HepG2 (cell line): Measurements from ENCODE around the gene ZNF770. TPM values are rescaled to one million over a fixed set of nuclear protein-coding genes. Genes with fewer than 3 reads are reported as not detected.

Experiments
- ATAC-seq: fragments of 200-7000 bp; cut with Tn5 transposase; 3 replicates; pipeline ENCODE4 v1.9.1; 2020; ENCODE audit warnings: mild to moderate bottlenecking, moderate library complexity
- BruUV-seq: library from RNA; stranded (reverse); fragments of 400-500 nt; replicated peaks from 2 replicates; lab custom pipeline; 2021; lab: Mats Ljungman, UMichigan
- CTCF ChIA-PET: fragments of 300-600 bp; formaldehyde crosslinking; extraction: SDS; loops from one replicate; lab custom pipeline; 2021; ENCODE audit warnings: low total read pairs, inconsistent platforms, low intra/inter-chr PET ratio; lab: Yijun Ruan, JAX
- POLR2A ChIA-PET: fragments of 350-600 bp; sonication (Branson Sonifier 250); formaldehyde crosslinking; loops from one replicate; lab custom pipeline; 2020; ENCODE audit warnings: antibody characterized with exemption, inconsistent platforms; lab: Yijun Ruan, JAX
- DNase-seq: peaks from one replicate; pipeline ENCODE4 v3.0.0-alpha.2; 2015; ENCODE audit warnings: low spot score
- FAIRE-seq: peaks from 3 replicates; lab custom pipeline; 2011; peaks lifted over from hg19 to GRCh38; lab: Jason Lieb, UNC
- H2AFZ ChIP-seq: one replicate; pipeline ENCODE4 v1.6.1; 2011; ENCODE audit warnings: low read length, inconsistent platforms
- H3K27ac ChIP-seq: fragments of 300-600 bp; 3 replicates; pipeline ENCODE4 v1.8.0; 2011; ENCODE audit warnings: mixed run types, mild to moderate bottlenecking, mixed read lengths, low read length, inconsistent platforms; ENCODE audit not compliant: insufficient read depth; ENCODE audit errors: extremely low read length
- H3K27me3 ChIP-seq, 2 experiments: fragments of 200-600 bp in 1 of 2; 2 replicates in 1 of 2; 3 replicates in 1 of 2; pipeline versions ENCODE4 v1.6.0 to v1.8.0; 2011; ENCODE audit warnings: low read length in 2 of 2, mild to moderate bottlenecking in 2 of 2, moderate library complexity in 2 of 2, inconsistent platforms in 1 of 2; ENCODE audit not compliant: insufficient read depth in 2 of 2, control insufficient read depth in 1 of 2
- H3K36me3 ChIP-seq, 2 experiments: fragments of 200-600 bp in 1 of 2; replicated peaks in 1 of 2; 2 replicates in 1 of 2; 3 replicates in 1 of 2; pipeline versions ENCODE4 v1.5.1 to v1.8.0; 2011; ENCODE audit warnings: low read length in 2 of 2, inconsistent platforms in 1 of 2; ENCODE audit not compliant: insufficient read depth in 2 of 2, control insufficient read depth in 1 of 2
- H3K4me1 ChIP-seq: 2 replicates; pipeline ENCODE4 v1.5.1; 2012; ENCODE audit warnings: low read length, inconsistent platforms; ENCODE audit not compliant: insufficient read depth
- H3K4me2 ChIP-seq: 2 replicates; pipeline ENCODE4 v1.6.0; 2011; ENCODE audit warnings: low read depth, low read length, inconsistent platforms
- H3K4me3 ChIP-seq, 3 experiments: fragments of 200-600 bp in 1 of 3; sonication (generic), shearing (Covaris generic) in 1 of 3; replicated peaks in 1 of 3; 2 replicates each; pipeline ENCODE4 v1.5.1; 2011 to 2016; ENCODE audit warnings: low read length in 3 of 3, inconsistent platforms in 2 of 3, low read depth in 2 of 3, mild to moderate bottlenecking in 2 of 3, control low read depth in 1 of 3, mixed read lengths in 1 of 3; ENCODE audit not compliant: insufficient read depth in 1 of 3
- H3K79me2 ChIP-seq: one replicate; pipeline ENCODE4 v1.6.1; 2011; ENCODE audit warnings: low read length, inconsistent platforms; ENCODE audit not compliant: insufficient read depth
- H3K9ac ChIP-seq: 2 replicates; pipeline ENCODE4 v1.6.0; 2011; ENCODE audit warnings: mild to moderate bottlenecking, low read depth, low read length, inconsistent platforms; ENCODE audit not compliant: insufficient read depth
- H3K9me3 ChIP-seq: 2 replicates; pipeline ENCODE4 v1.5.1; 2012; ENCODE audit warnings: mild to moderate bottlenecking, low read length
- H4K20me1 ChIP-seq: 2 replicates; pipeline ENCODE4 v1.6.0; 2011; ENCODE audit warnings: inconsistent platforms, mild to moderate bottlenecking, low read length, moderate library complexity; ENCODE audit not compliant: insufficient read depth
- CSRNP2 ChIP-seq: sonication (generic); formaldehyde crosslinking; conservative IDR thresholded peaks from 2 replicates; pipeline ENCODE4 v1.8.0; 2022; ENCODE audit warnings: low read depth, missing genetic modification reagents
- FOXA1 ChIP-seq, 2 experiments: fragments of 450-650 bp in 1 of 2; sonication (generic) in 1 of 2; formaldehyde crosslinking in 1 of 2; IDR thresholded peaks; 2 replicates each; pipeline versions ENCODE4 v1.4.0 to v1.6.1; 2016 to 2020; ENCODE audit warnings: missing genetic modification reagents in 1 of 2
- GATA4 ChIP-seq: sonication (generic); IDR thresholded peaks from 2 replicates; pipeline ENCODE4 v1.6.1; 2016; ENCODE audit warnings: antibody characterized with exemption, low read depth, borderline replicate concordance
- NR2F2 ChIP-seq: IDR thresholded peaks from 2 replicates; pipeline ENCODE4 v1.6.1; 2012; ENCODE audit warnings: low read depth, inconsistent platforms, borderline replicate concordance
- PRDM10 ChIP-seq: sonication (generic); formaldehyde crosslinking; IDR thresholded peaks from 2 replicates; pipeline ENCODE4 v1.4.0; 2020; ENCODE audit warnings: low read depth, missing genetic modification reagents
- RBM22 ChIP-seq: fragments of 200-400 bp; formaldehyde crosslinking; optimal IDR thresholded peaks from 2 replicates; pipeline ENCODE3; 2017; ENCODE audit warnings: mild to moderate bottlenecking, low read length, moderate library complexity
- SALL2 ChIP-seq: sonication (generic); formaldehyde crosslinking; IDR thresholded peaks from 2 replicates; pipeline ENCODE4 v1.8.1; 2023; ENCODE audit warnings: mild to moderate bottlenecking, missing genetic modification reagents, inconsistent platforms
- SNRNP70 ChIP-seq: fragments of 200-400 bp; formaldehyde crosslinking; IDR thresholded peaks from 2 replicates; pipeline ENCODE4 v1.6.1; 2017; ENCODE audit warnings: mild to moderate bottlenecking, low read depth, low read length, moderate library complexity
- SPEN ChIP-seq: sonication (generic); formaldehyde crosslinking; IDR thresholded peaks from 2 replicates; pipeline ENCODE4 v1.5.1; 2020; ENCODE audit warnings: low read depth, mild to moderate bottlenecking, missing genetic modification reagents
- ZNF432 ChIP-seq: sonication (generic); formaldehyde crosslinking; IDR thresholded peaks from 2 replicates; pipeline ENCODE4 v1.5.0; 2020; ENCODE audit warnings: missing genetic modification reagents, mild to moderate bottlenecking, borderline replicate concordance
- ZNF503 ChIP-seq: sonication (generic); formaldehyde crosslinking; IDR thresholded peaks from 2 replicates; pipeline ENCODE4 v1.4.0; 2020; ENCODE audit warnings: missing genetic modification reagents
- ZNF580 ChIP-seq: IDR thresholded peaks from 2 replicates; pipeline ENCODE4 v1.6.1; 2016; ENCODE audit warnings: low read depth, borderline replicate concordance
- ZNF704 ChIP-seq: sonication (generic); formaldehyde crosslinking; IDR thresholded peaks from 2 replicates; pipeline ENCODE4 v1.8.1; 2023; ENCODE audit warnings: mild to moderate bottlenecking, inconsistent platforms, moderate library complexity, missing genetic modification reagents, borderline replicate concordance
- ZNF883 ChIP-seq: sonication (generic); formaldehyde crosslinking; IDR thresholded peaks from 2 replicates; pipeline ENCODE4 v1.5.1; 2020; ENCODE audit warnings: mild to moderate bottlenecking, missing genetic modification reagents; ENCODE audit errors: not compliant biosample characterization
- WGBS: methylation state at CpG from one replicate; pipeline ENCODE4 v1.1.6; 2017; ENCODE audit warnings: low lambda C conversion rate; 5-methylcytosine and 5-hydroxymethylcytosine counted together
- in situ Hi-C: cut with HindIII; loops from 2 replicates; pipeline ENCODE4 v1.10.0; 2017; ENCODE audit warnings: low pct_unique_long_range_greater_than_20kb; ENCODE audit not compliant: extremely low pct_ligation_motif_present
- intact Hi-C: fragments of 100-400 bp; cut with micrococcal nuclease; formaldehyde crosslinking; loops from one replicate; pipeline ENCODE4 v1.10.0; 2022; ENCODE audit not compliant: unreplicated experiment
- polyA plus RNA-seq, 8 experiments: library from polyadenylated mRNA; depleted of rRNA in 3 of 8; stranded (reverse) in 7 of 8; unstranded in 1 of 8; fragments of >200 nt; fragmentation: Illumina TruSeq in 4 of 8; extraction: Trizol in 4 of 8; gene quantifications; 2 replicates each; pipeline versions ENCODE4 v1.2.1 to v1.2.3, GENCODE V29; 2011 to 2016; ENCODE audit warnings: low read depth in 4 of 8, missing spikeins in 1 of 8, mixed read lengths in 1 of 8; ENCODE audit not compliant: insufficient read depth in 1 of 8
- total RNA-seq, 5 experiments: library from RNA; depleted of rRNA; stranded (reverse); fragments of >200 nt; fragmentation: Illumina TruSeq; extraction: Trizol; gene quantifications; 2 replicates each; pipeline ENCODE4 v1.2.3, GENCODE V29; 2016; ENCODE audit warnings: low read depth in 1 of 5

Gene ZNF770
- total and polyA plus RNA-seq, 2 of the 13 experiments (the other 11 are each of a cell fraction or from before 2014, with no cell fraction given), result 15.5 to 33.1 TPM

GRCh38 chr15:34951993-34952392 lies 36.1 kb downstream of the ZNF770 start (continued):
- TF ChIP-seq SNRNP70, result no peak
- TF ChIP-seq ZNF580 (CRISPR knock-in tag), result no peak

GRCh38 chr15:34944936-34945335 lies 43.2 kb downstream of the ZNF770 start:
- WGBS, result 97% methylated on average over 3 of the region's 3 CpGs
- intact Hi-C loops, result no loop called here
- H3K4me2 ChIP-seq, result no peak overlapping the region
- DNase-seq, result no peak
- H3K4me1 ChIP-seq, result no peaks in the 10 kb centered on the region
- in situ Hi-C loops, result no loop called here
- no peak overlapping the region for H3K9ac ChIP-seq
- no peaks in the 10 kb centered on the region for H3K79me2 ChIP-seq
- H3K36me3 ChIP-seq, result peaks cover 2 to 35% of the 10 kb centered on the region in 2 experiments; a peak in 4 of 5 replicates
- BruUV-seq, result no TSS peak
- H3K27me3 ChIP-seq, result no peaks in the 10 kb centered on the region
- no peaks in the 10 kb centered on the region for H4K20me1 ChIP-seq
- ATAC-seq, result no peak
- no peak overlapping the region for H2AFZ ChIP-seq
- no peak for FAIRE-seq
- no peak overlapping the region for H3K4me3 ChIP-seq
- POLR2A ChIA-PET, result no interaction called here
- no peak overlapping the region for H3K27ac ChIP-seq
- no peaks in the 10 kb centered on the region for H3K9me3 ChIP-seq
- CTCF ChIA-PET, result no interaction called here
- TF ChIP-seq SALL2 (no peak), GATA4 (no peak), CSRNP2 (CRISPR knock-in tag) (no peak), RBM22 (no peak), FOXA1 (IDR thresholded peaks at IDR 0.05) (no peak), FOXA1 (CRISPR knock-in tag; IDR thresholded peaks at IDR 0.05) (no peak), NR2F2 (no peak), ZNF503 (no peak), SPEN (CRISPR knock-in tag) (no peak), ZNF883 (CRISPR knock-in tag) (no peak), PRDM10 (CRISPR knock-in tag) (no peak), ZNF432 (CRISPR knock-in tag) (no peak), ZNF704 (no peak)
